ENCODE data around the gene TMEM128.

DNA sequence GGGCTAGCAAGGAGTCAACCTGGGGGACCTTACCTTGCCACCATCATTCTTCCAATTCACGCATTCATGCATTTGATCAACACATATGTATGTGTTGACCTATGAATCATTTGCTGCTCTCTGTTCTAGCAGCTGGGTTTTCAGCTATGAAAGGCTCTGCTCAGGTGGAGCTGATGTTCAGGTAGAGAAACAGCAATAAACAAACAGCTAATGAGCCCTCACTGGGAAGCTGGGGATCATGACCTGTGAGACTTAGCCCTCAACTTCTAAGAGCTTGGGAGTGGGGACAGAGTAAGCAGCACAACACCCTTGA, 19.7 kb downstream of the TMEM128 start:
- TF ChIP-seq ZNF384 (IDR thresholded peaks at IDR 0.05) (no peak), FOXA1 (IDR thresholded peaks at IDR 0.05) (no peak), SP1 (IDR thresholded peaks at IDR 0.05) (no peak), CTBP1 (IDR thresholded peaks at IDR 0.05; ENCODE audit: borderline replicate concordance) (no peak), ELF4 (IDR thresholded peaks at IDR 0.05) (no peak), FOXK2 (IDR thresholded peaks at IDR 0.05) (no peak)
